Testis (tissue), 5 donors: Measurements from ENCODE around the gene NR4A1. TPM values are rescaled to one million over a fixed set of nuclear protein-coding genes. Genes with fewer than 3 reads are reported as not detected.

Source experiments
- DNase-seq: peaks from one replicate; pipeline ENCODE4 v3.0.0-alpha.2; 2019
- H3K27ac ChIP-seq, 2 donors: fragments of 200-600 bp; sonication (generic); one replicate each; pipeline ENCODE4 v1.5.1; 2019
- H3K27me3 ChIP-seq: fragments of 200-600 bp; sonication (generic); one replicate; pipeline ENCODE4 v1.5.1; 2019
- H3K36me3 ChIP-seq: fragments of 200-600 bp; sonication (generic); one replicate; pipeline ENCODE4 v1.5.1; 2017; ENCODE audit warnings: low read depth; ENCODE audit errors: missing control alignments
- H3K4me1 ChIP-seq: fragments of 200-600 bp; sonication (generic); one replicate; pipeline ENCODE4 v1.5.1; 2019
- H3K4me3 ChIP-seq, 2 donors: fragments of 200-600 bp; sonication (generic); one replicate each; pipeline ENCODE4 v1.5.1; 2017 to 2019
- H3K9me3 ChIP-seq: fragments of 200-600 bp; sonication (generic); one replicate; pipeline ENCODE4 v1.5.1; 2017
- POLR2A ChIP-seq: fragments of 450-650 bp; IDR thresholded peaks from one replicate; pipeline ENCODE4 v1.6.1; 2017; ENCODE audit warnings: antibody characterized with exemption, mild to moderate bottlenecking, moderate library complexity
- WGBS, 2 donors: methylation state at CpG; one replicate each; pipeline ENCODE4 v1.1.5; 2018; 5-methylcytosine and 5-hydroxymethylcytosine counted together
- intact Hi-C: fragments of 100-400 bp; cut with DNase I; formaldehyde crosslinking; loops from one replicate; pipeline ENCODE4 v1.15.1; 2023; ENCODE audit warnings: low total_unique reads
- long read RNA-seq, 2 donors: transcript quantifications; one replicate each; lab custom pipeline, GENCODE V29; 2026
- polyA plus RNA-seq: library from polyadenylated mRNA; stranded (reverse); fragments of 350-450 nt; fragmentation: Illumina TruSeq; extraction: RNeasy Lipid Tissue Mini Kit (QIAGEN cat#74804); gene quantifications from one replicate; pipeline ENCODE4 v1.2.3, GENCODE V29; 2014; ENCODE audit warnings: low read depth, low replicate concordance; ENCODE audit not compliant: insufficient read depth
- total RNA-seq, 2 donors: library from RNA; depleted of rRNA; stranded (reverse); fragments of >200 nt; gene quantifications; one replicate each; pipeline ENCODE4 v1.2.3, GENCODE V29; 2016
- TF ChIP-seq, protein P1 (sequence below), 3 experiments: fragments of 450-650 bp in 2 of 3; fragments of 200-600 bp in 1 of 3; sonication (generic) in 1 of 3; IDR thresholded peaks; one replicate each; pipeline ENCODE4 v1.5.1; 2016 to 2019; ENCODE audit warnings: antibody characterized with exemption in 3 of 3, mild to moderate bottlenecking in 2 of 3, moderate library complexity in 1 of 3

NR4A1 gene
- total RNA-seq (10 to 100 TPM; 55.1 to 88.5 TPM), polyA plus RNA-seq (41.5 TPM)
- long read RNA-seq, donor 1, full-length matches to known transcripts: 36 of 47 reads
- long read RNA-seq, donor 1, partial matches to known transcripts: 11 of 47 reads
- long read RNA-seq, donor 1, other reads (novel, unspliced or antisense): 0 of 47 reads
- long read RNA-seq, donor 2, full-length matches to known transcripts: 14 of 14 reads
- long read RNA-seq, donor 2, partial matches to known transcripts: 0 of 14 reads
- long read RNA-seq, donor 2, other reads (novel, unspliced or antisense): 0 of 14 reads

DNA sequence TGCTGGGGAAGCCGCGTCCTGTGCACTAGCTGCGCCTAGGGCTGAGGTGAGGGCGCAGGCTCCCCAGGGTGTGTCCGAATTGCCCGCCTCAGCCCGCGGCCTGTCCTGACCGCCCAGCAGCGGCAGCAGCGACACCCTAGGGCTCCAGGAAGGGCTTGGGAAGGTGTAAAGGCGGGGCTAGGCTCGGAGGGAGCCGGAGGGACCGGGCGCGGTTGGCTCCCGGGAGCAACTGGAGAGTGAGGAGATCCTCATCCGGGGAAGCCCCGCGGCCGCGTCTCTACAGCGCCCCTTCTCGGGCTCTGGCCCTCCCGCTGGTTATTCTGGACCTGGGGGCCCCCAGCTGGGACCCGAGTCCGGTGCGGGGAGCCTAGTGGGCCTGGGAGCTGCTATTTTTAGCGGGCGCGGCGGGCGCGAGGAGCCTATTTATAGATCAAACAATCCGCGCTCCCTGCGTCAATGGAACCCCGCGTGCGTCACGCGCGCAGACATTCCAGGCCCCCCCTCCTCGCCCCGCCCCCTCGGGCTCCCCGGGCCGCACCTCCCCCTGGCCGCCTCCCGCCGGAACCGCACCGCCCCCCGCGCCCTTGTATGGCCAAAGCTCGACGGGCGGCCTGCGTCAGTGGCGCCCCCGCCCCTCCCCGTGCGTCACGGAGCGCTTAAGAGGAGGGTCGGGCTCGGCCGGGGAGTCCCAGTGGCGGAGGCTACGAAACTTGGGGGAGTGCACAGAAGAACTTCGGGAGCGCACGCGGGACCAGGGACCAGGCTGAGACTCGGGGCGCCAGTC lies at the start of gene NR4A1:
TSS of gene NR4A1 (plus strand) at position 685 of the 784 bp plus-strand sequence. CDS start 2,887 bp downstream, outside the sequence.
- Histone ChIP-seq H3K9me3 (no peaks in the 10 kb centered on the region), H3K4me3 (peak within 1 kb of the TSS; percentile 72 to 80), H3K27me3 (no peaks in the 10 kb centered on the region), H3K36me3 (no peaks in the 10 kb centered on the region), H3K27ac (peak within 1 kb of the TSS; percentile 94 to 96), H3K4me1 (peaks cover 37% of the 10 kb centered on the region)
- peak; percentile 98 for DNase-seq
- intact Hi-C loops: no loop called here
- WGBS, 2 donors: 1 to 2% methylated on average over 13 to 57 of the region's 77 CpGs
- TF ChIP-seq POLR2A: peak; percentile 96
- TF ChIP-seq, protein P1, sequence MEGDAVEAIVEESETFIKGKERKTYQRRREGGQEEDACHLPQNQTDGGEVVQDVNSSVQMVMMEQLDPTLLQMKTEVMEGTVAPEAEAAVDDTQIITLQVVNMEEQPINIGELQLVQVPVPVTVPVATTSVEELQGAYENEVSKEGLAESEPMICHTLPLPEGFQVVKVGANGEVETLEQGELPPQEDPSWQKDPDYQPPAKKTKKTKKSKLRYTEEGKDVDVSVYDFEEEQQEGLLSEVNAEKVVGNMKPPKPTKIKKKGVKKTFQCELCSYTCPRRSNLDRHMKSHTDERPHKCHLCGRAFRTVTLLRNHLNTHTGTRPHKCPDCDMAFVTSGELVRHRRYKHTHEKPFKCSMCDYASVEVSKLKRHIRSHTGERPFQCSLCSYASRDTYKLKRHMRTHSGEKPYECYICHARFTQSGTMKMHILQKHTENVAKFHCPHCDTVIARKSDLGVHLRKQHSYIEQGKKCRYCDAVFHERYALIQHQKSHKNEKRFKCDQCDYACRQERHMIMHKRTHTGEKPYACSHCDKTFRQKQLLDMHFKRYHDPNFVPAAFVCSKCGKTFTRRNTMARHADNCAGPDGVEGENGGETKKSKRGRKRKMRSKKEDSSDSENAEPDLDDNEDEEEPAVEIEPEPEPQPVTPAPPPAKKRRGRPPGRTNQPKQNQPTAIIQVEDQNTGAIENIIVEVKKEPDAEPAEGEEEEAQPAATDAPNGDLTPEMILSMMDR (IDR thresholded peaks at IDR 0.05): no peak

DNA sequence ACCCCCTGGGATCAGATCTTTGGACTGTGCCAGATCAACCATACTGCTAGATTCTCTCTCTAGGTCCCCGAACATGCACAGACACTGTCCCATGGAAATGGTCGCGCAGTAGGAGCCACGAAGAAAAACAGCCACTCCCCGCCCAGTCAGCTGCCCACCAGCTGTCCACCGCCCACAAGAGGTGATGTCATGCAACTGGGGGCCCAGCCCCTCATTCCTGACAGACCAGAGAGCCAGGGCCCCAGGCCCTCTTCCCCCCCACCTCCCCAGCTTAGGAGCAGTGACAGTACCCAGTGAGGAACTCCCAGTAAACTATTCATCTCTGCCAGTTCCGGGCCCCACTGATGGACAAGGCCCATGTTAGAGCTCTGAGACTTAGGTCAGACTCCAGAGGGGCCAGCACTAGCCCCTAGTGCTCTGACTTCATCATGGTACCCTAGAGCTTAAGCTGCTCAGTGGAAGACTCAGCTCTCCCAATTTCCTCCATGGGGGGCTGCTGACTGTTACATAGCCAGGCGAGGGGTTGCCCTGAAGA lies 48.2 kb upstream of the NR4A1 start:
- intact Hi-C loops: no loop called here
- WGBS, 2 donors: 83 to 92% methylated on average over 5 to 8 of the region's 8 CpGs
- Histone ChIP-seq H3K36me3 (no peaks in the 10 kb centered on the region), H3K9me3 (no peaks in the 10 kb centered on the region), H3K27ac (no peak overlapping the region), H3K4me1 (peaks cover 7% of the 10 kb centered on the region), H3K4me3 (no peak overlapping the region), H3K27me3 (no peaks in the 10 kb centered on the region)
- TF ChIP-seq POLR2A: no peak
- TF ChIP-seq, protein P1 (IDR thresholded peaks at IDR 0.05): no peak
- no peak for DNase-seq

DNA sequence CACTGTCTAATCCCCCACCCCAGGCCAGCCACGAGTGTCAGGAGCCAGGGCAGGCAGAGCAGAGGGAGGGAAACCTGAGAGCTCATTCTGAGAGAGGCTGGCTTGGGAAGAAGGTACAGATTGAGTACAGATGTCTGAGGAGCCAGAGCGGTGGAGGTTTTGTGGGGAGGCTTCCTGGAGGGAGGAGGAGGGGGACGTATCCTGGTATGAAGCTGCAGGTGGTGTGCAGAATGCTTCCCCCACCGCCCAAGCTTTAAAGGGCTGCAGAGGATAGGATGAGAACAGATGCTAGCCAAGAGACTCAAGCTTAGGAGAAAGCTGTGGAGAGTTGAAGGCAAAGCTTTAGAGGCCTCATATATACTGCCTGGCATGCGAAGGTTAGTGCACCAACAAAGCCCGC lies 47.7 kb upstream of the NR4A1 start:
- Histone ChIP-seq H3K9me3 (no peaks in the 10 kb centered on the region), H3K4me3 (no peak overlapping the region), H3K27me3 (no peaks in the 10 kb centered on the region), H3K4me1 (peaks cover 13% of the 10 kb centered on the region), H3K36me3 (no peaks in the 10 kb centered on the region), H3K27ac (no peak overlapping the region)
- intact Hi-C loops: no loop called here
- WGBS, 2 donors: 84 to 87% methylated on average over 6 of the region's 6 CpGs
- DNase-seq: no peak
- no peak for TF ChIP-seq POLR2A
- TF ChIP-seq, protein P1 (IDR thresholded peaks at IDR 0.05): no peak

DNA sequence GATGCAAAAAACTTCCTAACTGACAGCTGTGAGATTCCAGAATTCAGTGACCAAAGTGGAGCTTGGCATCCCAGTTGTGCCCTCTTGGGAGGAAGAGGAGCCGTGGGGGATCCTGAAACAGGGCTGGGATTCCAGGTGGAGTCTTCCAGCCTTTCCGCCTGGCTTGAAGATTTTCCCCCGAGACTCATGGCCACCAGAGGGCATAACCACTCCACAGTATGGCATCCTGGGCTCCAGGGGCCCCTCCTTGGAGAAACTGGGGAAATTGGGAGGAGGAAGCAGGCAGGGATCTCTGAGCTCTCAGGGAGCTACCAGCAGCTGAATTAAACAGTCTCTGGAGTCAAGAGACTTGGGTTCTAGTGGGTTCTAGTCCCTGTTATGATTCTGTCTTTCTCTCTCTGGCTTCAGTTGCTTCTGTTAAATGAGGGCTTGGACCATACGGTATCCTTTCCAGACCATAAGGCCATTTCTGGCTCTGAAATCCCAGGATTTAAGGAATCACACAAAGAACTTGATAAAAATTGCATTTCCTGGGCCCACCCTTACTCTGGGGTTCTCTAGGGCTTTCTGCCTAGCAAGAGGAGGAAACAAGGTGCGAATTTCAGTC lies 47.1 kb upstream of the NR4A1 start:
- intact Hi-C loops: no loop called here
- DNase-seq: peak; percentile 58
- WGBS, 2 donors: 62 to 71% methylated on average over 3 to 5 of the region's 5 CpGs
- no peaks in the 10 kb centered on the region for H3K27me3 ChIP-seq
- H3K9me3 ChIP-seq: no peaks in the 10 kb centered on the region
- H3K36me3 ChIP-seq: no peaks in the 10 kb centered on the region
- no peak overlapping the region for H3K27ac ChIP-seq
- H3K4me3 ChIP-seq: no peak overlapping the region
- TF ChIP-seq, protein P1 (IDR thresholded peaks at IDR 0.05): peak; percentile 51 to 78 (median 67)
- no peak for TF ChIP-seq POLR2A
- H3K4me1 ChIP-seq: peaks cover 18% of the 10 kb centered on the region
